H1 (cell line): ENCODE data around the gene DDX56. TPM values are rescaled to one million over a fixed set of nuclear protein-coding genes. Genes with fewer than 3 reads are reported as not detected.

Source experiments
- CTCF ChIA-PET: fragments of 300-600 bp; sonication (Branson Sonifier 250); formaldehyde crosslinking; loops from one replicate; lab custom pipeline; 2021; ENCODE audit not compliant: partially characterized antibody; lab: Charles Lee
- POLR2A ChIA-PET: fragments of 300-600 bp; sonication (Branson Sonifier 250); formaldehyde crosslinking; loops from one replicate; lab custom pipeline; 2021; ENCODE audit warnings: inconsistent platforms; ENCODE audit not compliant: partially characterized antibody; lab: Charles Lee
- DNase-seq, 2 experiments: peaks; one replicate each; pipeline versions ENCODE4 v3.0.0 to v3.0.0-alpha.2; 2010 to 2022; ENCODE audit warnings: low spot score in 2 of 2, low read depth in 1 of 2, mixed read lengths in 1 of 2
- FAIRE-seq: peaks from 2 replicates; lab custom pipeline; 2011; peaks lifted over from hg19 to GRCh38; lab: Jason Lieb, UNC
- H2AFZ ChIP-seq: 2 replicates; pipeline ENCODE4 v1.8.1; 2012; ENCODE audit warnings: low read length, inconsistent platforms
- H2AK5ac ChIP-seq: 2 replicates; pipeline ENCODE4 v1.6.1; 2013; ENCODE audit warnings: low read depth, low read length
- H2BK120ac ChIP-seq: replicated peaks from 2 replicates; pipeline ENCODE3; 2013; ENCODE audit warnings: low read depth, low read length, inconsistent platforms
- H2BK12ac ChIP-seq: 2 replicates; pipeline ENCODE4 v1.6.1; 2013; ENCODE audit warnings: low read depth, low read length
- H2BK15ac ChIP-seq: 2 replicates; pipeline ENCODE4 v1.6.1; 2013; ENCODE audit warnings: low read length
- H2BK20ac ChIP-seq: 2 replicates; pipeline ENCODE4 v1.6.1; 2013; ENCODE audit warnings: low read length
- H2BK5ac ChIP-seq: 2 replicates; pipeline ENCODE4 v1.6.1; 2013; ENCODE audit warnings: low read depth, low read length
- H3K14ac ChIP-seq: 2 replicates; pipeline ENCODE4 v1.6.1; 2013; ENCODE audit warnings: inconsistent platforms; ENCODE audit not compliant: insufficient read length
- H3K18ac ChIP-seq: 2 replicates; pipeline ENCODE4 v1.6.1; 2013; ENCODE audit warnings: low read length; ENCODE audit errors: extremely low read depth
- H3K23ac ChIP-seq: 2 replicates; pipeline ENCODE4 v1.6.1; 2013; ENCODE audit warnings: inconsistent platforms; ENCODE audit not compliant: insufficient read length
- H3K23me2 ChIP-seq: 2 replicates; pipeline ENCODE4 v1.6.1; 2013; ENCODE audit warnings: low read depth, low read length
- H3K27ac ChIP-seq: 2 replicates; pipeline ENCODE4 v1.6.1; 2011; ENCODE audit warnings: low read depth, low read length, inconsistent platforms
- H3K27me3 ChIP-seq, 4 experiments: replicated peaks in 1 of 4; 1 replicate in 1 of 4; 2 replicates in 3 of 4; pipeline versions ENCODE4 v1.6.1 to v1.8.1; 2011 to 2013; ENCODE audit warnings: low read length in 3 of 4, mild to moderate bottlenecking in 3 of 4, inconsistent platforms in 2 of 4, mixed read lengths in 2 of 4, moderate library complexity in 1 of 4; ENCODE audit not compliant: control insufficient read depth in 3 of 4, insufficient read depth in 3 of 4; ENCODE audit errors: extremely low read depth in 1 of 4
- H3K36me3 ChIP-seq, 4 experiments: 2 replicates each; pipeline versions ENCODE4 v1.6.1 to v1.8.1; 2011 to 2013; ENCODE audit warnings: mild to moderate bottlenecking in 4 of 4, low read length in 3 of 4, moderate library complexity in 2 of 4, control low read depth in 1 of 4, inconsistent platforms in 1 of 4; ENCODE audit not compliant: insufficient read depth in 4 of 4, control insufficient read depth in 2 of 4
- H3K4ac ChIP-seq: replicated peaks from 2 replicates; pipeline ENCODE3; 2013; ENCODE audit warnings: low read length, low read depth, mixed read lengths, inconsistent platforms; ENCODE audit not compliant: insufficient read length
- H3K4me1 ChIP-seq, 4 experiments: replicated peaks in 1 of 4; 1 replicate in 1 of 4; 2 replicates in 3 of 4; pipeline versions ENCODE4 v1.6.1 to v1.8.1; 2011 to 2013; ENCODE audit warnings: low read length in 3 of 4, inconsistent platforms in 2 of 4, mixed read lengths in 1 of 4; ENCODE audit not compliant: insufficient read depth in 4 of 4, control insufficient read depth in 3 of 4
- H3K4me2 ChIP-seq, 2 experiments: 2 replicates each; pipeline versions ENCODE4 v1.6.1 to v1.8.1; 2011 to 2013; ENCODE audit warnings: low read depth in 2 of 2, low read length in 2 of 2, control low read depth in 1 of 2, inconsistent platforms in 1 of 2, mild to moderate bottlenecking in 1 of 2; ENCODE audit not compliant: insufficient read depth in 1 of 2
- H3K4me3 ChIP-seq, 4 experiments: fragments of 200-600, 300-600 bp in 1 of 4; sonication (generic), shearing (Covaris generic), sonication (Bioruptor Twin) in 1 of 4; 2 replicates each; pipeline versions ENCODE4 v1.5.1 to v1.8.1; 2011 to 2016; ENCODE audit warnings: low read length in 4 of 4, low read depth in 3 of 4, control low read depth in 2 of 4, inconsistent platforms in 2 of 4, mild to moderate bottlenecking in 2 of 4, mixed read lengths in 1 of 4, moderate library complexity in 1 of 4; ENCODE audit not compliant: insufficient read depth in 2 of 4; ENCODE audit errors: extremely low read depth in 1 of 4
- H3K56ac ChIP-seq: replicated peaks from 2 replicates; pipeline ENCODE3; 2013; ENCODE audit warnings: low read depth, mild to moderate bottlenecking, mixed read lengths, low read length, inconsistent platforms; ENCODE audit not compliant: insufficient read length
- H3K79me1 ChIP-seq: 2 replicates; pipeline ENCODE4 v1.6.1; 2013; ENCODE audit warnings: low read depth, low read length, control low read depth
- H3K79me2 ChIP-seq, 2 experiments: 2 replicates each; pipeline versions ENCODE4 v1.6.1 to v1.8.1; 2012 to 2013; ENCODE audit warnings: low read length in 2 of 2, mild to moderate bottlenecking in 2 of 2, inconsistent platforms in 1 of 2; ENCODE audit not compliant: insufficient read depth in 2 of 2, control insufficient read depth in 1 of 2
- H3K9ac ChIP-seq, 4 experiments: replicated peaks in 1 of 4; 1 replicate in 1 of 4; 2 replicates in 3 of 4; pipeline versions ENCODE4 v1.6.1 to v1.8.1; 2011 to 2013; ENCODE audit warnings: low read depth in 3 of 4, low read length in 3 of 4, control low read depth in 2 of 4, mild to moderate bottlenecking in 2 of 4, moderate library complexity in 2 of 4, inconsistent platforms in 1 of 4; ENCODE audit errors: extremely low read depth in 1 of 4
- H3K9me3 ChIP-seq, 2 experiments: 2 replicates each; pipeline versions ENCODE4 v1.6.1 to v1.8.1; 2012 to 2013; ENCODE audit warnings: mild to moderate bottlenecking in 2 of 2, moderate library complexity in 2 of 2, control low read depth in 1 of 2, inconsistent platforms in 1 of 2, low read depth in 1 of 2, low read length in 1 of 2, mixed read lengths in 1 of 2; ENCODE audit not compliant: insufficient read depth in 2 of 2
- H4K20me1 ChIP-seq, 2 experiments: replicated peaks in 1 of 2; 2 replicates each; pipeline versions ENCODE3 to v1.8.1; 2011 to 2013; ENCODE audit warnings: inconsistent platforms in 2 of 2, low read length in 2 of 2, mild to moderate bottlenecking in 1 of 2; ENCODE audit not compliant: insufficient read depth in 2 of 2, control insufficient read depth in 1 of 2
- H4K5ac ChIP-seq: 2 replicates; pipeline ENCODE4 v1.6.1; 2013; ENCODE audit warnings: low read length, low read depth, mixed read lengths, inconsistent platforms; ENCODE audit not compliant: insufficient read length
- H4K8ac ChIP-seq: 2 replicates; pipeline ENCODE4 v1.8.0; 2013; ENCODE audit warnings: mild to moderate bottlenecking, moderate library complexity, low read length, inconsistent platforms; ENCODE audit not compliant: insufficient read depth; ENCODE audit errors: extremely low read depth
- H4K91ac ChIP-seq: replicated peaks from 2 replicates; pipeline ENCODE3; 2013; ENCODE audit warnings: low read length, mixed read lengths, inconsistent platforms; ENCODE audit not compliant: insufficient read length
- BCL11A ChIP-seq, 2 experiments: IDR thresholded peaks; one replicate each; pipeline ENCODE4 v1.6.1; 2011; ENCODE audit warnings: low read depth in 2 of 2, low read length in 2 of 2, mild to moderate bottlenecking in 2 of 2
- EGR1 ChIP-seq: IDR thresholded peaks from 2 replicates; pipeline ENCODE4 v1.6.1; 2011; ENCODE audit warnings: low read depth, low read length, borderline replicate concordance
- EP300 ChIP-seq, 2 experiments: IDR thresholded peaks; 1 replicate in 1 of 2; 2 replicates in 1 of 2; pipeline ENCODE4 v1.6.1; 2011 to 2012; ENCODE audit warnings: low read depth in 2 of 2, low read length in 2 of 2, mild to moderate bottlenecking in 2 of 2, borderline replicate concordance in 1 of 2, inconsistent platforms in 1 of 2, moderate library complexity in 1 of 2
- GABPA ChIP-seq: IDR thresholded peaks from 2 replicates; pipeline ENCODE4 v1.6.1; 2011; ENCODE audit warnings: mild to moderate bottlenecking, low read length, moderate library complexity, borderline replicate concordance; ENCODE audit not compliant: insufficient read depth
- HDAC2 ChIP-seq, 2 experiments: fragments of 300-600 bp in 1 of 2; sonication (generic) in 1 of 2; IDR thresholded peaks; 2 replicates each; pipeline ENCODE4 v1.6.1; 2011 to 2012; ENCODE audit warnings: low read depth in 2 of 2, low read length in 2 of 2, mild to moderate bottlenecking in 2 of 2, moderate library complexity in 2 of 2, borderline replicate concordance in 1 of 2, inconsistent platforms in 1 of 2
- KDM5A ChIP-seq: fragments of 200-600 bp; IDR thresholded peaks from 2 replicates; pipeline ENCODE4 v1.7.1; 2012; ENCODE audit warnings: mild to moderate bottlenecking, low read length, inconsistent platforms, mixed read lengths
- RAD21 ChIP-seq, 2 experiments: IDR thresholded peaks in 1 of 2; conservative IDR thresholded peaks in 1 of 2; 2 replicates each; pipeline ENCODE4 v1.6.1; 2011; ENCODE audit warnings: low read depth in 2 of 2, low read length in 2 of 2, improper control_type of control experiment in 1 of 2, inconsistent platforms in 1 of 2, mild to moderate bottlenecking in 1 of 2, moderate library complexity in 1 of 2
- RFX5 ChIP-seq: IDR thresholded peaks from 2 replicates; pipeline ENCODE4 v1.6.1; 2011; ENCODE audit warnings: low read depth, low read length, improper control_type of control experiment, borderline replicate concordance
- RXRA ChIP-seq: IDR thresholded peaks from 2 replicates; pipeline ENCODE4 v1.6.1; 2011; ENCODE audit warnings: low read depth, mild to moderate bottlenecking, low read length, moderate library complexity; ENCODE audit not compliant: insufficient read depth
- SP1 ChIP-seq: IDR thresholded peaks from 2 replicates; pipeline ENCODE4 v1.6.1; 2011; ENCODE audit warnings: low read depth, low read length
- SP2 ChIP-seq: IDR thresholded peaks from 2 replicates; pipeline ENCODE4 v1.6.1; 2012; ENCODE audit warnings: mild to moderate bottlenecking, low read length, inconsistent platforms
- TAF1 ChIP-seq: IDR thresholded peaks from 2 replicates; pipeline ENCODE4 v1.6.1; 2011; ENCODE audit warnings: mild to moderate bottlenecking, low read depth, low read length
- WGBS, 2 experiments: shearing (Covaris generic) in 1 of 2; methylation state at CpG; one replicate each; pipeline versions ENCODE4 v1.1.6 to v1.1.7; 2013 to 2015; ENCODE audit warnings: low lambda C conversion rate in 2 of 2, mixed read lengths in 2 of 2, inconsistent platforms in 1 of 2, low coverage in 1 of 2, missing lambda C conversion rate in 1 of 2; ENCODE audit not compliant: insufficient replicate concordance in 2 of 2, insufficient coverage in 1 of 2, insufficient read length in 1 of 2; ENCODE audit errors: extremely low coverage in 1 of 2, missing lambda C conversion rate in 1 of 2; 5-methylcytosine and 5-hydroxymethylcytosine counted together
- polyA plus RNA-seq, 7 experiments: library from polyadenylated mRNA; depleted of rRNA in 3 of 7; stranded (reverse) in 5 of 7; unstranded in 2 of 7; fragments of >200 nt in 5 of 7; fragments of 200-250 nt in 2 of 7; gene quantifications; 1 replicate in 5 of 7; 2 replicates in 1 of 7; 4 replicates in 1 of 7; pipeline versions ENCODE4 v1.2.1 to v1.2.3, GENCODE V29; 2011 to 2013; ENCODE audit warnings: missing spikeins in 2 of 7, mixed read lengths in 2 of 7
- total RNA-seq: library from RNA; stranded (reverse); fragmentation: NEBNext Ultra II Directional; extraction: Animal tissue kit (Norgen Biotek cat#: 25700); gene quantifications from 2 replicates; pipeline ENCODE4 v1.2.1, GENCODE V29; 2021
- TF ChIP-seq, protein P1 (sequence below): IDR thresholded peaks from 2 replicates; pipeline ENCODE4 v1.6.1; 2011; ENCODE audit warnings: low read depth, mild to moderate bottlenecking, low read length; ENCODE audit not compliant: insufficient read depth

Gene DDX56
- total and polyA plus RNA-seq, 2 of the 8 experiments (the other 6 are each of a cell fraction or from before 2014, with no cell fraction given): 56.9 to 81.6 TPM

DNA sequence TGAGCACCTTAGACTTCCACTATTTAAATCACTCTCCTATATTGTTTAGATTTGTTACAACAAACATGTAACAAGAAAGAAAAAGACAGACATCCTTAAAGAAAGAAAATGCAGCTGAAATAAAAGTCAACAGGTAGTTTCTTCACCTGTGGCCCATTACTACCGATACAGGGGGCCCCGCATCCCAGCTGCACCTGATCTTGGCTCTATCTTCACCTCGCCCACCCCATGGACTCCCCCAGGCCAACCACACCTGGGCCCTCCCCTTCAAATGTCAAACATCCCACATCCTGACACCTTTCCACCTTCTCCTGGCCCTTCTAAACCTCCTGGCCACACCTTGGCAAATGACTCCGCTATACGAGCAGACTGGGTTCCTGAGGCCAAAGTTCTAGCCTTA is 7.0 kb downstream of the DDX56 start:
- 78% methylated on average over 3 of the region's 5 CpGs; no CpG with 5 or more reads in 1 of the 2 experiments for WGBS, 2 experiments
- Histone ChIP-seq H3K36me3 (peaks cover 41 to 64% (median 58%) of the 10 kb centered on the region in 4 experiments), H2BK120ac (no peak overlapping the region)
- TF ChIP-seq SP2 (no peak), RFX5 (no peak), HDAC2 (IDR thresholded peaks at IDR 0.05; ENCODE audit: borderline replicate concordance in 1 of 2, low read depth in 2 of 2, low read length in 2 of 2) (no peak), RAD21 (IDR thresholded peaks at IDR 0.05 in 1 of 2, conservative IDR thresholded peaks at IDR 0.05 in 1 of 2; ENCODE audit: low read depth in 2 of 2, low read length in 2 of 2) (no peak), GABPA (no peak), SP1 (no peak), TAF1 (no peak), KDM5A (no peak), EP300 (IDR thresholded peaks at IDR 0.05; ENCODE audit: borderline replicate concordance in 1 of 2, low read depth in 2 of 2, low read length in 2 of 2) (no peak), BCL11A (IDR thresholded peaks at IDR 0.05; ENCODE audit: low read depth in 2 of 2, low read length in 2 of 2) (no peak), RXRA (no peak), EGR1 (no peak)
- TF ChIP-seq, protein P1, sequence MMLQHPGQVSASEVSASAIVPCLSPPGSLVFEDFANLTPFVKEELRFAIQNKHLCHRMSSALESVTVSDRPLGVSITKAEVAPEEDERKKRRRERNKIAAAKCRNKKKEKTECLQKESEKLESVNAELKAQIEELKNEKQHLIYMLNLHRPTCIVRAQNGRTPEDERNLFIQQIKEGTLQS: no peak

More for the DNA sequence above, 7.0 kb downstream of the DDX56 start:
- Histone ChIP-seq H2AK5ac (no peak overlapping the region), H4K8ac (no peak overlapping the region), H3K79me1 (no peaks in the 10 kb centered on the region), H3K18ac (no peak overlapping the region), H3K79me2 (no peaks in the 10 kb centered on the region; a peak in 1 of 4 replicates), H2BK5ac (no peak overlapping the region), H4K5ac (no peak overlapping the region), H3K14ac (no peak overlapping the region), H3K27ac (no peak overlapping the region), H2BK15ac (no peak overlapping the region), H4K91ac (no peak overlapping the region), H2BK12ac (no peak overlapping the region), H2AFZ (no peak overlapping the region), H3K56ac (no peak overlapping the region), H3K4me3 (no peak overlapping the region), H3K23ac (no peak overlapping the region), H3K4me2 (no peak overlapping the region), H3K9me3 (no peaks in the 10 kb centered on the region), H3K9ac (no peak overlapping the region), H3K23me2 (no peaks in the 10 kb centered on the region), H2BK20ac (no peak overlapping the region), H3K27me3 (no peaks in the 10 kb centered on the region), H4K20me1 (peaks cover 2 to 31% of the 10 kb centered on the region in 2 experiments), H3K4ac (no peak overlapping the region), H3K4me1 (no peaks in the 10 kb centered on the region; a peak in 1 of 7 replicates)
- DNase-seq (no peak), FAIRE-seq (no peak)
- ChIA-PET POLR2A (interaction anchor here (1.2 to 7.5 kb wide), 5 partner anchors 10 to 134 kb away, joined by 3 to 51 read pairs (median 22); partner anchors contain the start of genes NUDCD3 and TMED4), CTCF (interaction anchor here (0.9 to 10.2 kb wide), 7 partner anchors 10 to 184 kb away, joined by 3 to 98 read pairs (median 4); partner anchors contain the start of genes NPC1L1 and NUDCD3)
